ENCODE results near the gene GRPEL1.
A peak's percentile ranks its signal among the peaks of the same experiment; 100 is the strongest.

Gene GRPEL1

GRCh38 chr4:7020856-7021255 lies 47.0 kb downstream of the GRPEL1 start:
- DNase-seq: no peak

GRCh38 chr4:7020290-7020689 lies 47.6 kb downstream of the GRPEL1 start:
- no peak overlapping the region for H2BK5ac ChIP-seq (ENCODE audit: low read depth, low read length, poor library complexity, severe bottlenecking)
- peaks cover 32% of the 10 kb centered on the region for H3K4me1 ChIP-seq (ENCODE audit: control insufficient read depth, insufficient read depth, low read depth, low read length)
- no peak overlapping the region for H4K91ac ChIP-seq (ENCODE audit: low read length)
- WGBS: 100% methylated on average over 2 of the region's 2 CpGs
- DNase-seq: no peak
- no peak overlapping the region for H3K27ac ChIP-seq (ENCODE audit: low read length, poor library complexity, severe bottlenecking)
- peaks cover 55 to 61% of the 10 kb centered on the region in 2 experiments for H3K36me3 ChIP-seq (ENCODE audit: control insufficient read depth in 1 of 2, insufficient read depth in 2 of 2, low read depth in 1 of 2, low read length in 2 of 2)
- H3K4me3 ChIP-seq (ENCODE audit: insufficient read depth in 1 of 2, low read depth in 1 of 2, low read length in 2 of 2): no peak overlapping the region
- no peak overlapping the region for H3K4ac ChIP-seq (ENCODE audit: low read depth in 1 of 2, low read length in 2 of 2)
- no peak overlapping the region for H3K18ac ChIP-seq (ENCODE audit: low read depth in 1 of 2, low read length in 2 of 2)
- H2BK12ac ChIP-seq (ENCODE audit: low read length in 2 of 2): no peak overlapping the region
- H3K79me1 ChIP-seq (replicated peaks; ENCODE audit: low read length, poor library complexity, severe bottlenecking): peaks cover 24% of the 10 kb centered on the region
- H2AK5ac ChIP-seq (ENCODE audit: low read length, severe bottlenecking): no peak overlapping the region
- H2BK120ac ChIP-seq (ENCODE audit: low read depth, low read length): no peak overlapping the region
- no peak overlapping the region for H4K8ac ChIP-seq (ENCODE audit: low read length)
- no peak overlapping the region for H2AFZ ChIP-seq (ENCODE audit: low read depth, low read length)
- H3K27me3 ChIP-seq (ENCODE audit: control insufficient read depth in 1 of 2, insufficient read depth in 1 of 2, low read length in 2 of 2): no peaks in the 10 kb centered on the region
- H3K9ac ChIP-seq (ENCODE audit: low read length): no peak overlapping the region
- no peak overlapping the region for H3K23ac ChIP-seq (ENCODE audit: low read length in 2 of 2)
- H3K9me3 ChIP-seq (ENCODE audit: control insufficient read depth, low read length): no peaks in the 10 kb centered on the region
- H3K14ac ChIP-seq (ENCODE audit: low read length in 2 of 2): no peak overlapping the region
- no peak overlapping the region for H2BK15ac ChIP-seq (ENCODE audit: low read depth, poor library complexity, severe bottlenecking)
- H3K4me2 ChIP-seq (ENCODE audit: low read length, poor library complexity, severe bottlenecking): no peak overlapping the region

More at GRCh38 chr4:7020856-7021255, 47.0 kb downstream of the GRPEL1 start:
- no peak overlapping the region for H2BK15ac ChIP-seq (ENCODE audit: low read depth, poor library complexity, severe bottlenecking)
- peaks cover 32% of the 10 kb centered on the region for H3K4me1 ChIP-seq (ENCODE audit: control insufficient read depth, insufficient read depth, low read depth, low read length)
- no peak overlapping the region for H3K4me2 ChIP-seq (ENCODE audit: low read length, poor library complexity, severe bottlenecking)
- no peak overlapping the region for H3K9ac ChIP-seq (ENCODE audit: low read length)
- H2BK12ac ChIP-seq (ENCODE audit: low read length in 2 of 2): peak overlapping the region in 1 of 2 experiments; percentile 9
- H3K36me3 ChIP-seq (ENCODE audit: control insufficient read depth in 1 of 2, insufficient read depth in 2 of 2, low read depth in 1 of 2, low read length in 2 of 2): peaks cover 55 to 61% of the 10 kb centered on the region in 2 experiments
- H3K4me3 ChIP-seq (ENCODE audit: insufficient read depth in 1 of 2, low read depth in 1 of 2, low read length in 2 of 2): no peak overlapping the region
- H3K27me3 ChIP-seq (ENCODE audit: control insufficient read depth in 1 of 2, insufficient read depth in 1 of 2, low read length in 2 of 2): no peaks in the 10 kb centered on the region
- H2AK5ac ChIP-seq (ENCODE audit: low read length, severe bottlenecking): peak overlapping the region; percentile 31
- no peak overlapping the region for H3K23ac ChIP-seq (ENCODE audit: low read length in 2 of 2)
- H2BK5ac ChIP-seq (ENCODE audit: low read depth, low read length, poor library complexity, severe bottlenecking): no peak overlapping the region
- no peak overlapping the region for H2BK120ac ChIP-seq (ENCODE audit: low read depth, low read length)
- peak overlapping the region in 1 of 2 experiments; percentile 51 for H3K18ac ChIP-seq (ENCODE audit: low read depth in 1 of 2, low read length in 2 of 2)
- H4K91ac ChIP-seq (ENCODE audit: low read length): no peak overlapping the region
- H4K8ac ChIP-seq (ENCODE audit: low read length): peak overlapping the region; percentile 4
- peaks cover 27% of the 10 kb centered on the region for H3K79me1 ChIP-seq (replicated peaks; ENCODE audit: low read length, poor library complexity, severe bottlenecking)
- H3K27ac ChIP-seq (ENCODE audit: low read length, poor library complexity, severe bottlenecking): peak overlapping the region; percentile 28
- no peak overlapping the region for H3K14ac ChIP-seq (ENCODE audit: low read length in 2 of 2)
- H3K9me3 ChIP-seq (ENCODE audit: control insufficient read depth, low read length): no peaks in the 10 kb centered on the region
- WGBS: 97% methylated on average over 11 of the region's 11 CpGs
- H2AFZ ChIP-seq (ENCODE audit: low read depth, low read length): no peak overlapping the region
- no peak overlapping the region for H3K4ac ChIP-seq (ENCODE audit: low read depth in 1 of 2, low read length in 2 of 2)

- no peak for DNase-seq
- 87% methylated on average over 9 of the region's 10 CpGs for WGBS
- Histone ChIP-seq H3K18ac (ENCODE audit: low read depth in 1 of 2, low read length in 2 of 2) (no peak overlapping the region), H2AK5ac (ENCODE audit: low read length, severe bottlenecking) (peak overlapping the region; percentile 57), H3K14ac (ENCODE audit: low read length in 2 of 2) (peak overlapping the region in 1 of 2 experiments; percentile 53), H3K9me3 (ENCODE audit: control insufficient read depth, low read length) (no peaks in the 10 kb centered on the region), H3K27me3 (ENCODE audit: control insufficient read depth in 1 of 2, insufficient read depth in 1 of 2, low read length in 2 of 2) (no peaks in the 10 kb centered on the region), H3K4me3 (ENCODE audit: insufficient read depth in 1 of 2, low read depth in 1 of 2, low read length in 2 of 2) (no peak overlapping the region), H3K79me1 (replicated peaks; ENCODE audit: low read length, poor library complexity, severe bottlenecking) (peaks cover 22% of the 10 kb centered on the region), H2BK12ac (ENCODE audit: low read length in 2 of 2) (peak overlapping the region in 1 of 2 experiments; percentile 15), H3K9ac (ENCODE audit: low read length) (no peak overlapping the region), H3K36me3 (ENCODE audit: control insufficient read depth in 1 of 2, insufficient read depth in 2 of 2, low read depth in 1 of 2, low read length in 2 of 2) (peaks cover 56 to 67% of the 10 kb centered on the region in 2 experiments), H4K8ac (ENCODE audit: low read length) (no peak overlapping the region), H3K27ac (ENCODE audit: low read length, poor library complexity, severe bottlenecking) (no peak overlapping the region), H3K4me2 (ENCODE audit: low read length, poor library complexity, severe bottlenecking) (no peak overlapping the region), H3K4ac (ENCODE audit: low read depth in 1 of 2, low read length in 2 of 2) (no peak overlapping the region), H2BK120ac (ENCODE audit: low read depth, low read length) (no peak overlapping the region), H3K23ac (ENCODE audit: low read length in 2 of 2) (peak overlapping the region in 1 of 2 experiments; percentile 48), H4K91ac (ENCODE audit: low read length) (no peak overlapping the region), H3K4me1 (ENCODE audit: control insufficient read depth, insufficient read depth, low read depth, low read length) (peaks cover 32% of the 10 kb centered on the region), H2BK5ac (ENCODE audit: low read depth, low read length, poor library complexity, severe bottlenecking) (no peak overlapping the region), H2AFZ (ENCODE audit: low read depth, low read length) (no peak overlapping the region), H2BK15ac (ENCODE audit: low read depth, poor library complexity, severe bottlenecking) (no peak overlapping the region)
These were observed 48.5 kb downstream of the GRPEL1 start for GRCh38 chr4:7019367-7019766.

GRCh38 chr4:7018281-7018680 lies 49.6 kb downstream of the GRPEL1 start:
- H3K14ac ChIP-seq (ENCODE audit: low read length in 2 of 2): no peak overlapping the region
- no peak overlapping the region for H3K18ac ChIP-seq (ENCODE audit: low read depth in 1 of 2, low read length in 2 of 2)
- no peak overlapping the region for H2BK15ac ChIP-seq (ENCODE audit: low read depth, poor library complexity, severe bottlenecking)
- no peak overlapping the region for H3K4ac ChIP-seq (ENCODE audit: low read depth in 1 of 2, low read length in 2 of 2)
- peak overlapping the region; percentile 3 for H2AK5ac ChIP-seq (ENCODE audit: low read length, severe bottlenecking)
- no peak for DNase-seq
- H2BK120ac ChIP-seq (ENCODE audit: low read depth, low read length): no peak overlapping the region
- H3K4me1 ChIP-seq (ENCODE audit: control insufficient read depth, insufficient read depth, low read depth, low read length): peaks cover 28% of the 10 kb centered on the region
- no peaks in the 10 kb centered on the region for H3K27me3 ChIP-seq (ENCODE audit: control insufficient read depth in 1 of 2, insufficient read depth in 1 of 2, low read length in 2 of 2)
- no peak overlapping the region for H3K4me3 ChIP-seq (ENCODE audit: insufficient read depth in 1 of 2, low read depth in 1 of 2, low read length in 2 of 2)
- H2BK5ac ChIP-seq (ENCODE audit: low read depth, low read length, poor library complexity, severe bottlenecking): no peak overlapping the region
- no peak overlapping the region for H3K23ac ChIP-seq (ENCODE audit: low read length in 2 of 2)
- H2AFZ ChIP-seq (ENCODE audit: low read depth, low read length): no peak overlapping the region
- no peak overlapping the region for H3K9ac ChIP-seq (ENCODE audit: low read length)
- no peak overlapping the region for H4K91ac ChIP-seq (ENCODE audit: low read length)
- H3K27ac ChIP-seq (ENCODE audit: low read length, poor library complexity, severe bottlenecking): no peak overlapping the region
- H2BK12ac ChIP-seq (ENCODE audit: low read length in 2 of 2): no peak overlapping the region
- H3K79me1 ChIP-seq (replicated peaks; ENCODE audit: low read length, poor library complexity, severe bottlenecking): peaks cover 14% of the 10 kb centered on the region
- 98% methylated on average over 8 of the region's 9 CpGs for WGBS
- H4K8ac ChIP-seq (ENCODE audit: low read length): no peak overlapping the region
- no peaks in the 10 kb centered on the region for H3K9me3 ChIP-seq (ENCODE audit: control insufficient read depth, low read length)
- H3K4me2 ChIP-seq (ENCODE audit: low read length, poor library complexity, severe bottlenecking): no peak overlapping the region
- H3K36me3 ChIP-seq (ENCODE audit: control insufficient read depth in 1 of 2, insufficient read depth in 2 of 2, low read depth in 1 of 2, low read length in 2 of 2): peaks cover 47 to 71% of the 10 kb centered on the region in 2 experiments
